HCT116 (cell line): Measurements from ENCODE around the gene ALG3. TPM values are rescaled to one million over a fixed set of nuclear protein-coding genes. Genes with fewer than 3 reads are reported as not detected.

Source experiments
- ATAC-seq: fragments of 200-7000 bp; cut with Tn5 transposase; 2 replicates; pipeline ENCODE4 v1.9.1; 2020; ENCODE audit warnings: mild to moderate bottlenecking, moderate library complexity
- BruUV-seq: library from RNA; stranded (reverse); fragments of 400-500 nt; replicated peaks from 2 replicates; lab custom pipeline; 2021; lab: Mats Ljungman, UMichigan
- CTCF ChIA-PET: fragments of 300-600 bp; sonication (Branson Sonifier 250); formaldehyde crosslinking; loops from one replicate; lab custom pipeline; 2021; ENCODE audit warnings: antibody characterized with exemption; lab: Charles Lee
- POLR2A ChIA-PET: fragments of 300-600, 350-600 bp; sonication (Branson Sonifier 250); formaldehyde crosslinking; loops from one replicate; lab custom pipeline; 2021; ENCODE audit warnings: antibody characterized with exemption; lab: Charles Lee
- RAD21 ChIA-PET, 2 experiments: fragments of 300-600 bp; sonication (Branson Sonifier 250); formaldehyde crosslinking; loops; one replicate each; lab custom pipeline; 2023; ENCODE audit warnings: low total read pairs in 2 of 2; ENCODE audit not compliant: uncharacterized antibody in 2 of 2, unreplicated experiment in 2 of 2, low non-redundant PET in 1 of 2; lab: Charles Lee
- DNase-seq: peaks from one replicate; pipeline ENCODE4 v3.0.0-alpha.2; 2010; ENCODE audit warnings: low read depth, low spot score
- H2AFZ ChIP-seq: fragments of 200-600 bp; shearing (Covaris generic), sonication (generic); 2 replicates; pipeline ENCODE4 v1.6.1; 2017; ENCODE audit warnings: low read depth, mixed run types, mixed read lengths, antibody characterized with exemption, low read length; ENCODE audit not compliant: poor library complexity, severe bottlenecking
- H3K27ac ChIP-seq: 2 replicates; pipeline ENCODE4 v1.5.1; 2012; ENCODE audit warnings: low read depth, low read length
- H3K27me3 ChIP-seq: fragments of 200-600 bp; sonication (generic); 2 replicates; pipeline ENCODE4 v1.6.1; 2016; ENCODE audit warnings: mixed run types, low read length, mixed read lengths; ENCODE audit not compliant: insufficient read depth
- H3K36me3 ChIP-seq, 2 experiments: fragments of 200-500 bp in 1 of 2; fragments of 200-600 bp in 1 of 2; sonication (Bioruptor generic) in 1 of 2; sonication (generic) in 1 of 2; 2 replicates each; pipeline versions ENCODE4 v1.5.1 to v1.6.1; 2014 to 2016; ENCODE audit warnings: low read length in 2 of 2, inconsistent platforms in 1 of 2, mixed read lengths in 1 of 2, mixed run types in 1 of 2; ENCODE audit not compliant: insufficient read depth in 2 of 2, control insufficient read depth in 1 of 2
- H3K4me1 ChIP-seq, 2 experiments: fragments of 200-600 bp in 1 of 2; sonication (generic) in 1 of 2; 2 replicates each; pipeline versions ENCODE4 v1.5.1 to v1.6.1; 2012 to 2017; ENCODE audit warnings: low read length in 2 of 2, inconsistent platforms in 1 of 2, mild to moderate bottlenecking in 1 of 2, mixed read lengths in 1 of 2, mixed run types in 1 of 2, moderate library complexity in 1 of 2; ENCODE audit not compliant: insufficient read depth in 2 of 2, control insufficient read depth in 1 of 2
- H3K4me2 ChIP-seq: fragments of 200-600 bp; sonication (generic); 2 replicates; pipeline ENCODE4 v1.6.1; 2017; ENCODE audit warnings: mixed run types, low read length, mixed read lengths
- H3K4me3 ChIP-seq, 2 experiments: fragments of 200-600 bp in 1 of 2; sonication (generic) in 1 of 2; replicated peaks in 1 of 2; 2 replicates each; pipeline ENCODE4 v1.5.1; 2011 to 2016; ENCODE audit warnings: low read length in 2 of 2, control low read depth in 1 of 2, low read depth in 1 of 2, mild to moderate bottlenecking in 1 of 2, mixed read lengths in 1 of 2, mixed run types in 1 of 2
- H3K79me2 ChIP-seq: fragments of 200-600 bp; sonication (generic); 2 replicates; pipeline ENCODE4 v1.6.1; 2017; ENCODE audit warnings: mild to moderate bottlenecking, mixed run types, low read length, moderate library complexity, mixed read lengths; ENCODE audit not compliant: insufficient read depth
- H3K9ac ChIP-seq: fragments of 200-600 bp; sonication (generic); 2 replicates; pipeline ENCODE4 v1.6.1; 2016; ENCODE audit warnings: low read length, mixed read lengths
- H3K9me2 ChIP-seq: fragments of 200-600 bp; sonication (generic), shearing (Covaris generic); 2 replicates; pipeline ENCODE4 v1.6.1; 2017; ENCODE audit warnings: mixed run types, mild to moderate bottlenecking, moderate library complexity; ENCODE audit not compliant: insufficient read depth
- H3K9me3 ChIP-seq, 2 experiments: fragments of 200-500 bp in 1 of 2; fragments of 200-600 bp in 1 of 2; sonication (Bioruptor generic) in 1 of 2; sonication (generic) in 1 of 2; 2 replicates each; pipeline ENCODE4 v1.6.1; 2014 to 2017; ENCODE audit warnings: low read length in 2 of 2, mixed read lengths in 2 of 2, inconsistent platforms in 1 of 2, low read depth in 1 of 2, mild to moderate bottlenecking in 1 of 2, mixed run types in 1 of 2, moderate library complexity in 1 of 2; ENCODE audit not compliant: control insufficient read depth in 1 of 2, insufficient read depth in 1 of 2
- H4K20me1 ChIP-seq: fragments of 200-600 bp; sonication (generic), shearing (Covaris generic); 2 replicates; pipeline ENCODE4 v1.6.1; 2017; ENCODE audit warnings: mixed run types, mild to moderate bottlenecking, moderate library complexity; ENCODE audit not compliant: insufficient read depth
- CBX3 ChIP-seq: IDR thresholded peaks from 2 replicates; pipeline ENCODE4 v1.6.1; 2012; ENCODE audit warnings: low read depth
- EGR1 ChIP-seq: IDR thresholded peaks from 2 replicates; pipeline ENCODE4 v1.6.1; 2012; ENCODE audit warnings: low read depth
- ELF1 ChIP-seq: IDR thresholded peaks from 2 replicates; pipeline ENCODE4 v1.6.1; 2012; ENCODE audit warnings: low read depth, borderline replicate concordance
- EZH2 ChIP-seq: fragments of 200-600 bp; sonication (generic); IDR thresholded peaks from 2 replicates; pipeline ENCODE4 v1.6.1; 2017; ENCODE audit warnings: antibody characterized with exemption, mixed run types
- EZH2phosphoT487 ChIP-seq: fragments of 200-600 bp; IDR thresholded peaks from 2 replicates; pipeline ENCODE4 v1.6.1; 2018; ENCODE audit warnings: antibody characterized with exemption, borderline replicate concordance
- FOSL1 ChIP-seq: IDR thresholded peaks from 2 replicates; pipeline ENCODE4 v1.6.1; 2012; ENCODE audit warnings: low read depth
- JUND ChIP-seq: IDR thresholded peaks from 2 replicates; pipeline ENCODE4 v1.6.1; 2012
- POLR2AphosphoS5 ChIP-seq: IDR thresholded peaks from 2 replicates; pipeline ENCODE4 v1.6.1; 2011; ENCODE audit warnings: mild to moderate bottlenecking, low read depth, low read length, moderate library complexity
- RAD21 ChIP-seq: IDR thresholded peaks from 2 replicates; pipeline ENCODE4 v1.6.1; 2012; ENCODE audit warnings: low read depth, mild to moderate bottlenecking
- SIN3A ChIP-seq: IDR thresholded peaks from 2 replicates; pipeline ENCODE4 v1.6.1; 2012; ENCODE audit warnings: low read depth
- SP1 ChIP-seq: IDR thresholded peaks from 2 replicates; pipeline ENCODE4 v1.6.1; 2012; ENCODE audit warnings: low read depth
- SRF ChIP-seq: IDR thresholded peaks from 2 replicates; pipeline ENCODE4 v1.6.1; 2012; ENCODE audit warnings: low read depth
- TCF7L2 ChIP-seq: IDR thresholded peaks from 2 replicates; pipeline ENCODE4 v1.7.0; 2011; ENCODE audit warnings: borderline replicate concordance, inconsistent platforms; ENCODE audit not compliant: insufficient read depth, insufficient read length; ENCODE audit errors: extremely low read depth
- ZBTB33 ChIP-seq: IDR thresholded peaks from 2 replicates; pipeline ENCODE4 v1.6.1; 2011; ENCODE audit warnings: mild to moderate bottlenecking, low read length, moderate library complexity; ENCODE audit not compliant: insufficient replicate concordance; ENCODE audit errors: extremely low read depth
- ZFX ChIP-seq: fragments of 450-650 bp; IDR thresholded peaks from 2 replicates; pipeline ENCODE4 v1.6.1; 2017
- ZNF274 ChIP-seq: fragments of 200-500 bp; sonication (Bioruptor generic); IDR thresholded peaks from 2 replicates; pipeline ENCODE4 v1.6.1; 2014; ENCODE audit warnings: mild to moderate bottlenecking, low read depth, low read length, inconsistent platforms
- intact Hi-C: fragments of 100-400 bp; cut with micrococcal nuclease; formaldehyde crosslinking; loops from 2 replicates; pipeline ENCODE4 v1.10.0; 2022
- total RNA-seq: library from RNA; stranded (reverse); gene quantifications from one replicate; pipeline ENCODE4 v1.2.1, GENCODE V29; 2021; ENCODE audit not compliant: unreplicated experiment
- TF ChIP-seq, protein P1 (sequence below): IDR thresholded peaks from 2 replicates; pipeline ENCODE4 v1.6.1; 2012
- TF ChIP-seq, protein P2 (sequence below): IDR thresholded peaks from 2 replicates; pipeline ENCODE4 v1.6.1; 2012; ENCODE audit warnings: low read depth
- TF ChIP-seq, protein P3 (sequence below): IDR thresholded peaks from 2 replicates; pipeline ENCODE4 v1.6.1; 2012
- TF ChIP-seq, protein P4 (sequence below), 3 experiments: fragments of 200-600 bp in 1 of 3; sonication (generic) in 1 of 3; IDR thresholded peaks in 2 of 3; conservative IDR thresholded peaks in 1 of 3; 2 replicates each; pipeline ENCODE4 v1.5.1; 2012 to 2017; ENCODE audit warnings: low read depth in 2 of 3, low read length in 2 of 3, antibody characterized with exemption in 1 of 3, borderline replicate concordance in 1 of 3, control low read depth in 1 of 3, mild to moderate bottlenecking in 1 of 3, mixed read lengths in 1 of 3, mixed run types in 1 of 3, moderate library complexity in 1 of 3; ENCODE audit not compliant: insufficient read depth in 1 of 3

The ALG3 gene
- total RNA-seq, 1 experiment from 2014 or later = 56.6 TPM

- ChIA-PET CTCF (no interaction called here), RAD21 (no interaction called here), POLR2A (no interaction called here)
- intact Hi-C loops = no loop called here
- H2AFZ ChIP-seq = no peak overlapping the region
- no peaks in the 10 kb centered on the region for H3K36me3 ChIP-seq
- H4K20me1 ChIP-seq = no peaks in the 10 kb centered on the region
- BruUV-seq = no TSS peak
- no peak overlapping the region for H3K9ac ChIP-seq
- no peaks in the 10 kb centered on the region for H3K9me3 ChIP-seq
- no peak overlapping the region for H3K4me3 ChIP-seq
- H3K4me1 ChIP-seq = no peaks in the 10 kb centered on the region
- no peak for ATAC-seq
- H3K79me2 ChIP-seq = no peaks in the 10 kb centered on the region
- no peak overlapping the region for H3K27ac ChIP-seq
- no peak overlapping the region for H3K4me2 ChIP-seq
- H3K27me3 ChIP-seq = no peaks in the 10 kb centered on the region
- no peak for DNase-seq
- no peaks in the 10 kb centered on the region for H3K9me2 ChIP-seq
- TF ChIP-seq EGR1 = no peak
- TF ChIP-seq SP1 = no peak
- TF ChIP-seq, protein P1, sequence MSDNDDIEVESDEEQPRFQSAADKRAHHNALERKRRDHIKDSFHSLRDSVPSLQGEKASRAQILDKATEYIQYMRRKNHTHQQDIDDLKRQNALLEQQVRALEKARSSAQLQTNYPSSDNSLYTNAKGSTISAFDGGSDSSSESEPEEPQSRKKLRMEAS = no peak
- TF ChIP-seq, protein P2, sequence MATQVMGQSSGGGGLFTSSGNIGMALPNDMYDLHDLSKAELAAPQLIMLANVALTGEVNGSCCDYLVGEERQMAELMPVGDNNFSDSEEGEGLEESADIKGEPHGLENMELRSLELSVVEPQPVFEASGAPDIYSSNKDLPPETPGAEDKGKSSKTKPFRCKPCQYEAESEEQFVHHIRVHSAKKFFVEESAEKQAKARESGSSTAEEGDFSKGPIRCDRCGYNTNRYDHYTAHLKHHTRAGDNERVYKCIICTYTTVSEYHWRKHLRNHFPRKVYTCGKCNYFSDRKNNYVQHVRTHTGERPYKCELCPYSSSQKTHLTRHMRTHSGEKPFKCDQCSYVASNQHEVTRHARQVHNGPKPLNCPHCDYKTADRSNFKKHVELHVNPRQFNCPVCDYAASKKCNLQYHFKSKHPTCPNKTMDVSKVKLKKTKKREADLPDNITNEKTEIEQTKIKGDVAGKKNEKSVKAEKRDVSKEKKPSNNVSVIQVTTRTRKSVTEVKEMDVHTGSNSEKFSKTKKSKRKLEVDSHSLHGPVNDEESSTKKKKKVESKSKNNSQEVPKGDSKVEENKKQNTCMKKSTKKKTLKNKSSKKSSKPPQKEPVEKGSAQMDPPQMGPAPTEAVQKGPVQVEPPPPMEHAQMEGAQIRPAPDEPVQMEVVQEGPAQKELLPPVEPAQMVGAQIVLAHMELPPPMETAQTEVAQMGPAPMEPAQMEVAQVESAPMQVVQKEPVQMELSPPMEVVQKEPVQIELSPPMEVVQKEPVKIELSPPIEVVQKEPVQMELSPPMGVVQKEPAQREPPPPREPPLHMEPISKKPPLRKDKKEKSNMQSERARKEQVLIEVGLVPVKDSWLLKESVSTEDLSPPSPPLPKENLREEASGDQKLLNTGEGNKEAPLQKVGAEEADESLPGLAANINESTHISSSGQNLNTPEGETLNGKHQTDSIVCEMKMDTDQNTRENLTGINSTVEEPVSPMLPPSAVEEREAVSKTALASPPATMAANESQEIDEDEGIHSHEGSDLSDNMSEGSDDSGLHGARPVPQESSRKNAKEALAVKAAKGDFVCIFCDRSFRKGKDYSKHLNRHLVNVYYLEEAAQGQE = no peak
- TF ChIP-seq, protein P3, sequence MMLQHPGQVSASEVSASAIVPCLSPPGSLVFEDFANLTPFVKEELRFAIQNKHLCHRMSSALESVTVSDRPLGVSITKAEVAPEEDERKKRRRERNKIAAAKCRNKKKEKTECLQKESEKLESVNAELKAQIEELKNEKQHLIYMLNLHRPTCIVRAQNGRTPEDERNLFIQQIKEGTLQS = no peak
- no peak for TF ChIP-seq POLR2AphosphoS5
- TF ChIP-seq ZNF274 = no peak
- TF ChIP-seq, protein P4, sequence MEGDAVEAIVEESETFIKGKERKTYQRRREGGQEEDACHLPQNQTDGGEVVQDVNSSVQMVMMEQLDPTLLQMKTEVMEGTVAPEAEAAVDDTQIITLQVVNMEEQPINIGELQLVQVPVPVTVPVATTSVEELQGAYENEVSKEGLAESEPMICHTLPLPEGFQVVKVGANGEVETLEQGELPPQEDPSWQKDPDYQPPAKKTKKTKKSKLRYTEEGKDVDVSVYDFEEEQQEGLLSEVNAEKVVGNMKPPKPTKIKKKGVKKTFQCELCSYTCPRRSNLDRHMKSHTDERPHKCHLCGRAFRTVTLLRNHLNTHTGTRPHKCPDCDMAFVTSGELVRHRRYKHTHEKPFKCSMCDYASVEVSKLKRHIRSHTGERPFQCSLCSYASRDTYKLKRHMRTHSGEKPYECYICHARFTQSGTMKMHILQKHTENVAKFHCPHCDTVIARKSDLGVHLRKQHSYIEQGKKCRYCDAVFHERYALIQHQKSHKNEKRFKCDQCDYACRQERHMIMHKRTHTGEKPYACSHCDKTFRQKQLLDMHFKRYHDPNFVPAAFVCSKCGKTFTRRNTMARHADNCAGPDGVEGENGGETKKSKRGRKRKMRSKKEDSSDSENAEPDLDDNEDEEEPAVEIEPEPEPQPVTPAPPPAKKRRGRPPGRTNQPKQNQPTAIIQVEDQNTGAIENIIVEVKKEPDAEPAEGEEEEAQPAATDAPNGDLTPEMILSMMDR (IDR thresholded peaks at IDR 0.05 in 2 of 3, conservative IDR thresholded peaks at IDR 0.05 in 1 of 3; ENCODE audit: borderline replicate concordance in 1 of 3, insufficient read depth in 1 of 3, low read depth in 2 of 3, low read length in 2 of 3) = no peak
- no peak for TF ChIP-seq ZFX
- TF ChIP-seq SIN3A = no peak
- TF ChIP-seq RAD21 = no peak
- TF ChIP-seq ZBTB33 = no peak
- TF ChIP-seq JUND = no peak
- TF ChIP-seq EZH2 = no peak
- TF ChIP-seq FOSL1 = no peak
- no peak for TF ChIP-seq CBX3
- no peak for TF ChIP-seq EZH2phosphoT487
- TF ChIP-seq TCF7L2 = no peak
- TF ChIP-seq ELF1 = no peak
- no peak for TF ChIP-seq SRF
Measured at GRCh38 chr3:184275381-184275701, 26.6 kb upstream of the ALG3 start.
